ENCODE results near the gene CACFD1.
A peak's percentile ranks its signal among the peaks of the same experiment; 100 is the strongest.

The CACFD1 gene

DNA sequence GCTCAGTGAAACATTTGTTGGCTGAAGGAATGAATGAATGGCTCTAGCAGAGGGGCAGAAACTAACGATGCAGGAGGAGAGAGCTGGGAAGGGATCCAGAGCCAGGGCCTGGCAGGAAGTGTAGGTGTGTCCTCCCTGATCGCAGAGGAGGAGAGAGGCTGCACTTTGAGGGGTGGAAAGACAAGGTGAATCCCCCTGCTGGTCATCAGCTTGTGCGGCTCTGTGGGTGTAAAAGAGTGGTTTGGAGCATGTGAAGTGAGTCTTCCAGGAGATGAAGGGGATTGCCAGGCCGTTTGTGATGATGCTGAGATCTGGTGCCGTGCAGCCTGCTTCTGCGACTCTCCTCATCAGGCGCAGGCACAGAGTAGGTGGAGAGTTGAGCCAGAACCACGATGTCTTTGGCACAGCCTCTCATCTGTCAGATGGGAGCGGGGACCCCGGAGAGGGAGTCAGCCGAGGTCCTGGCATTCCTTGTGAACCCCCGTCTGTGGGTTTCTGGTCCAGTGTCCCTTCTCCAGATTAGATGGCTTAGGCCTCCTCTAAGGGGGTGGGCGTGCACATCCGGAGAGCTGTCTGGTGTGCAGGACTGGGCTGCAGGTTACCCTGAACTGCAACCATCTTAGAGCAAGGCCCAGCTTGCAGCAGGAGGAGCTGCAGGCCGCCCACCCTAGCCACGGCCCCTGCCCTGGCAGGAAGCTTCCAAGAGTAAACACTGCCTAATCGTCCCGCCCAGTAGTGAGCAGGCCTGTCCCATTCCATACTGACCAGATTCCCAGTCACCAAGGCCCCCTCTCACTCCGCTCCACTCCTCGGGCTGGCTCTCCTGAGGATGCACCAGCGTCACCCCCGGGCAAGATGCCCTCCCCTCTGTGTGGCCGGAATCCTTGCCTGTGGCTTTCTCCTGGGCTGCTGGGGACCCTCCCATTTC is 37.9 kb upstream of the CACFD1 start, which contains the start of gene ADAMTS13:
TSS of gene ADAMTS13 (plus strand) at position 753 of the 928 bp plus-strand sequence. CDS start at position 830, 77 bp downstream.
- no peak within 1 kb of the TSS for H3K4me3 ChIP-seq (ENCODE audit: low read depth, low read length)
- no peak for DNase-seq (ENCODE audit: low read depth, low spot score)
- TF ChIP-seq, protein P1, sequence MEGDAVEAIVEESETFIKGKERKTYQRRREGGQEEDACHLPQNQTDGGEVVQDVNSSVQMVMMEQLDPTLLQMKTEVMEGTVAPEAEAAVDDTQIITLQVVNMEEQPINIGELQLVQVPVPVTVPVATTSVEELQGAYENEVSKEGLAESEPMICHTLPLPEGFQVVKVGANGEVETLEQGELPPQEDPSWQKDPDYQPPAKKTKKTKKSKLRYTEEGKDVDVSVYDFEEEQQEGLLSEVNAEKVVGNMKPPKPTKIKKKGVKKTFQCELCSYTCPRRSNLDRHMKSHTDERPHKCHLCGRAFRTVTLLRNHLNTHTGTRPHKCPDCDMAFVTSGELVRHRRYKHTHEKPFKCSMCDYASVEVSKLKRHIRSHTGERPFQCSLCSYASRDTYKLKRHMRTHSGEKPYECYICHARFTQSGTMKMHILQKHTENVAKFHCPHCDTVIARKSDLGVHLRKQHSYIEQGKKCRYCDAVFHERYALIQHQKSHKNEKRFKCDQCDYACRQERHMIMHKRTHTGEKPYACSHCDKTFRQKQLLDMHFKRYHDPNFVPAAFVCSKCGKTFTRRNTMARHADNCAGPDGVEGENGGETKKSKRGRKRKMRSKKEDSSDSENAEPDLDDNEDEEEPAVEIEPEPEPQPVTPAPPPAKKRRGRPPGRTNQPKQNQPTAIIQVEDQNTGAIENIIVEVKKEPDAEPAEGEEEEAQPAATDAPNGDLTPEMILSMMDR (IDR thresholded peaks at IDR 0.05; ENCODE audit: insufficient read depth, low read length, missing control alignments): peak; percentile 17
- CTCF ChIA-PET: no interaction called here
- POLR2A ChIA-PET: no interaction called here

DNA sequence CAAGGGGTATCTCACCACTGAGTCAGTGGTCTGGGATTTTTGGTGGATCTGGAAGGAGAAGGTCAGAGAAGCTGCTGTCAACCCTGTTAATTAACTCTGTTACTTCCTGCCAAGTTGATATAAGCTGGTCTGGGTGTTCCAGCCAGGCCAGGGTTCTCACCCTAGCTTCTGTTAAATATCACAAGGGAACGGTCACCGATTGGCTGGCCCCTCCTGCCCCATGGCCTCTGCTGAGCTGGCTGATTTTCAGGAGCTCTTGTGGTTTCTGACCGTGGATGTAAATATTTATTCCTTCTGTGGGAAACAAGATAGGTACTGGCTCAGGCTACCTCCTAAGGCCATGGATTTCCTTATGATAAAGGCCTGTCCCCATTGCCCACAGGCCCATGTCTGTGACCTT is 36.6 kb upstream of the CACFD1 start:
- ChIA-PET POLR2A (no interaction called here), CTCF (no interaction called here)
- TF ChIP-seq, protein P1 (IDR thresholded peaks at IDR 0.05; ENCODE audit: insufficient read depth, low read length, missing control alignments): no peak
- no peak overlapping the region for H3K4me3 ChIP-seq (ENCODE audit: low read depth, low read length)
- DNase-seq (ENCODE audit: low read depth, low spot score): no peak

DNA sequence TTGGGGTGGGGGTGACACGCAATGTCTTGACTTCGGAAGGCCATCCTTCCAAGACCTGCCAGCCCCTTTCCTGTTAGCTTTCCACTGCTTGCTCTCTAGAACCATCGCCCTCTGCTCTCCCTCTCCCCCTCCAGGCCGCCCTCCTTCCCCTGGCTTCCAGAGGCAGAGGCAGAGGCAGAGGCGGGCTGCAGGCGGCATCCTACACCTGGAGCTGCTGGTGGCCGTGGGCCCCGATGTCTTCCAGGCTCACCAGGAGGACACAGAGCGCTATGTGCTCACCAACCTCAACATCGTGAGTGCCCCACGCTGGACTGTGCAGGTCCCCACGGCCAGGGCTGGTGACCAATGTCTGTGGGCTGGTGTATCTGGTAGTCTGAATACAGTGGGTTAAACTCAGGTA is 35.6 kb upstream of the CACFD1 start:
- CTCF ChIA-PET: no interaction called here
- POLR2A ChIA-PET: no interaction called here

DNA sequence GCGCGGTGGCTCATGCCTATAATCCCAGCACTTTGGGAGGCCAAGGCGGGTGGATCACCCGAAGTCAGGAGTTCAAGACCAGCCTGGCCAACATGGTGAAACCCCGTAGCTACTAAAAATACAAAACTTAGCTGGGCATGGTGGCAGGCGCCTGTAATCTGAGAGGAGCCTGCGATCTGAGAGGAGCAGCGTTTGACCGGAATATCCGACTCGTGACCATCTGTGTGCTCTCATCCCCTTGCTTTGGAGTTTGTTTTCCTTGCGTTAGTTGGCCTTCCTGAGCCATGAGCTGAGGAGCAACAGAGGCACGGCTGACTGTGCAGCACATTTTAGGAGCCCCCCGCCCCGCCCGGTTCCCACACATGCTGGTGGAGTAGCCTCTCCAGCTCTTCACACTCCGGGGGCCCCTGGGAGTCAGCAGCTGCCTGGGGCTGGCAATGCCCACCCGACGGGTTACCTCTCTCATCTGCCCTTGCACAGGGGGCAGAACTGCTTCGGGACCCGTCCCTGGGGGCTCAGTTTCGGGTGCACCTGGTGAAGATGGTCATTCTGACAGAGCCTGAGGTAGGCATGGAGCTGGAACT is 34.6 kb upstream of the CACFD1 start:
- POLR2A ChIA-PET: interaction anchor here (1.5 kb wide), 1 partner anchor 8 kb away, joined by 3 read pairs; no protein-coding TSS in a partner anchor
- no peak overlapping the region for H3K4me3 ChIP-seq (ENCODE audit: low read depth, low read length)
- TF ChIP-seq, protein P1 (IDR thresholded peaks at IDR 0.05; ENCODE audit: insufficient read depth, low read length, missing control alignments): no peak
- DNase-seq (ENCODE audit: low read depth, low spot score): no peak
- CTCF ChIA-PET: interaction anchor here (1.2 kb wide), 1 partner anchor 19 kb away, joined by 4 read pairs; no protein-coding TSS in a partner anchor

More for the DNA sequence above, 35.6 kb upstream of the CACFD1 start:
- H3K4me3 ChIP-seq (ENCODE audit: low read depth, low read length): no peak overlapping the region
- DNase-seq (ENCODE audit: low read depth, low spot score): no peak
- TF ChIP-seq, protein P1 (IDR thresholded peaks at IDR 0.05; ENCODE audit: insufficient read depth, low read length, missing control alignments): no peak

DNA sequence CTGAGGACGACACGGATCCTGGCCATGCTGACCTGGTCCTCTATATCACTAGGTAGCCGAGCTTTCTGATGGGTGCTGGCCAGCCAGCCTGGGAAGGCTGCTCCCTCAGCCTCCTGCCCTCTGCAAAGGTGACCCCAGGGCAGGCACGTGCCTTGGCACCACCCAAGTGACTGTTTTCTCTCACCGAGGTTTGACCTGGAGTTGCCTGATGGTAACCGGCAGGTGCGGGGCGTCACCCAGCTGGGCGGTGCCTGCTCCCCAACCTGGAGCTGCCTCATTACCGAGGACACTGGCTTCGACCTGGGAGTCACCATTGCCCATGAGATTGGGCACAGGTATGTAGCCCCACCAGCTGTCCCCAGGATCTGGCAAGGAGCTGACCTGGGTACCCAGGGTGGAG is 33.8 kb upstream of the CACFD1 start:
- ChIA-PET CTCF (no interaction called here), POLR2A (interaction anchor here (1.5 kb wide), 1 partner anchor 9 kb away, joined by 3 read pairs; no protein-coding TSS in a partner anchor)
- no peak for DNase-seq (ENCODE audit: low read depth, low spot score)
- TF ChIP-seq, protein P1 (IDR thresholded peaks at IDR 0.05; ENCODE audit: insufficient read depth, low read length, missing control alignments): no peak
- H3K4me3 ChIP-seq (ENCODE audit: low read depth, low read length): no peak overlapping the region
